DND-41 (cell line): Measurements from ENCODE around the gene SLC13A5.

Experiments
- CTCF ChIP-seq: IDR thresholded peaks from 2 replicates; pipeline ENCODE4 v1.5.1; 2012; ENCODE audit warnings: borderline replicate concordance, low read length, moderate library complexity, mild to moderate bottlenecking; ENCODE audit not compliant: poor library complexity, severe bottlenecking; ENCODE audit errors: extremely low read depth
- EZH2 ChIP-seq: IDR thresholded peaks from 3 replicates; pipeline ENCODE4 v1.6.1; 2012; ENCODE audit warnings: borderline replicate concordance, low read depth, mild to moderate bottlenecking, moderate library complexity, low read length, inconsistent platforms; ENCODE audit not compliant: severe bottlenecking

GRCh38 chr17:6691546-6691945, 21.6 kb downstream of the SLC13A5 start:
- TF ChIP-seq CTCF = no peak
- TF ChIP-seq EZH2 = no peak
